Activated CD4-positive, CD25-positive, alpha-beta regulatory T cell treated with anti-CD3 and anti-CD28 coated beads, Interleukin-2, amount 50 U/mL, for 72 hours (primary cell): ENCODE data around the gene MAP3K13.
"Not testable (repeated sequence)": the region's sequence is repeated elsewhere in the genome, so short reads cannot be mapped to it uniquely, and the experiment has no call there.

Experiments used
- DNase-seq: peaks from one replicate; pipeline ENCODE4 v3.0.0; 2021

Gene MAP3K13

GRCh38 chr3:185341616-185342458 lies 21.1 kb upstream of the MAP3K13 start:
- no peak for DNase-seq

- DNase-seq = no peak
Measured at GRCh38 chr3:185342459-185343174, 20.3 kb upstream of the MAP3K13 start.

- DNase-seq = no peak
Measured at GRCh38 chr3:185347399-185347798, 15.5 kb upstream of the MAP3K13 start.

GRCh38 chr3:185350841-185351240 lies 12.1 kb upstream of the MAP3K13 start:
- DNase-seq = no peak

GRCh38 chr3:185351396-185351795 lies 11.5 kb upstream of the MAP3K13 start:
- DNase-seq = no peak

GRCh38 chr3:185353225-185353624 lies 9.7 kb upstream of the MAP3K13 start:
- no peak for DNase-seq

GRCh38 chr3:185353823-185354614 lies 8.9 kb upstream of the MAP3K13 start:
- DNase-seq = peak; percentile 60

GRCh38 chr3:185356499-185356898 lies 6.4 kb upstream of the MAP3K13 start:
- DNase-seq = no peak

- DNase-seq = no peak
Measured at GRCh38 chr3:185361920-185362319, 1.0 kb upstream of the MAP3K13 start.

GRCh38 chr3:185363662-185364203 lies 797 bp downstream of the MAP3K13 start:
- DNase-seq = no peak

- no peak for DNase-seq
Measured at GRCh38 chr3:185365291-185366073, 2.5 kb downstream of the MAP3K13 start.

- DNase-seq = no peak
Measured at GRCh38 chr3:185366074-185366335, 3.1 kb downstream of the MAP3K13 start.

GRCh38 chr3:185366913-185367312 lies 4.0 kb downstream of the MAP3K13 start:
- no peak for DNase-seq

GRCh38 chr3:185370349-185370748 lies 7.4 kb downstream of the MAP3K13 start:
- DNase-seq = not testable (repeated sequence)

- no peak for DNase-seq
Measured at GRCh38 chr3:185371306-185372074, 8.6 kb downstream of the MAP3K13 start.

- DNase-seq = no peak
Measured at GRCh38 chr3:185381320-185382058, 18.6 kb downstream of the MAP3K13 start.

GRCh38 chr3:185382154-185382553 lies 19.2 kb downstream of the MAP3K13 start:
- no peak for DNase-seq

GRCh38 chr3:185386515-185386914 lies 23.6 kb downstream of the MAP3K13 start:
- DNase-seq = not testable (repeated sequence)

GRCh38 chr3:185387646-185388045 lies 24.7 kb downstream of the MAP3K13 start:
- DNase-seq = no peak

- DNase-seq = no peak
Measured at GRCh38 chr3:185393055-185393454, 30.1 kb downstream of the MAP3K13 start.

- no peak for DNase-seq
Measured at GRCh38 chr3:185397676-185398075, 34.7 kb downstream of the MAP3K13 start.
